Uterine smooth muscle cell (primary cell): ENCODE results near the gene MYO1F. TPM values are rescaled to one million over a fixed set of nuclear protein-coding genes. Genes with fewer than 3 reads are reported as not detected.

Experiments used
- total RNA-seq: library from RNA; depleted of rRNA; stranded (reverse); fragments of >200 nt; gene quantifications from 2 replicates; pipeline ENCODE4 v1.2.3, GENCODE V29; 2014

Gene MYO1F
- 0.12 and 0.22 TPM in 2 replicates for total RNA-seq

DNA sequence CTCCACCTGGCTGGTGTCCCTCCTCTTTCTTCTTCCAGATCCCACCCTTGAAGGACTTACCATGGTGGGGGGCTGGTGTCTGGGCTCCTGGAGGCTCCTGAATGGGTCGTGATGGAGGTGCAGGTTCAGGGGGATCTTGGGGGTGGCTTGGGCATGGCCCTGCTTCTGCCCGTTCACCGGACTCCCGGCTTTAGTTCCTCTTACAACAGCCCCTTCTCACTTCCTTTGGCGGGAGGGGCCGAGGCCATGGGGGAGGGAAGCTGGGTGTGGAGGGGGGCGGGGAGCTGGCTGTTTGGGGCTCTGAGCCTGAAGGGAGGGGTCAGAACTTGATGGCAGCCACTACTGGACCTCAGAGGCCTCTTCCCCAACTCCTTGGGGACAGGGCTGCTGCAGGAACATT is at the start of gene MYO1F:
Gene MYO1F (minus strand): TSS at position 196 of the 400 bp plus-strand sequence. CDS start 133 bp downstream, at position 63.

DNA sequence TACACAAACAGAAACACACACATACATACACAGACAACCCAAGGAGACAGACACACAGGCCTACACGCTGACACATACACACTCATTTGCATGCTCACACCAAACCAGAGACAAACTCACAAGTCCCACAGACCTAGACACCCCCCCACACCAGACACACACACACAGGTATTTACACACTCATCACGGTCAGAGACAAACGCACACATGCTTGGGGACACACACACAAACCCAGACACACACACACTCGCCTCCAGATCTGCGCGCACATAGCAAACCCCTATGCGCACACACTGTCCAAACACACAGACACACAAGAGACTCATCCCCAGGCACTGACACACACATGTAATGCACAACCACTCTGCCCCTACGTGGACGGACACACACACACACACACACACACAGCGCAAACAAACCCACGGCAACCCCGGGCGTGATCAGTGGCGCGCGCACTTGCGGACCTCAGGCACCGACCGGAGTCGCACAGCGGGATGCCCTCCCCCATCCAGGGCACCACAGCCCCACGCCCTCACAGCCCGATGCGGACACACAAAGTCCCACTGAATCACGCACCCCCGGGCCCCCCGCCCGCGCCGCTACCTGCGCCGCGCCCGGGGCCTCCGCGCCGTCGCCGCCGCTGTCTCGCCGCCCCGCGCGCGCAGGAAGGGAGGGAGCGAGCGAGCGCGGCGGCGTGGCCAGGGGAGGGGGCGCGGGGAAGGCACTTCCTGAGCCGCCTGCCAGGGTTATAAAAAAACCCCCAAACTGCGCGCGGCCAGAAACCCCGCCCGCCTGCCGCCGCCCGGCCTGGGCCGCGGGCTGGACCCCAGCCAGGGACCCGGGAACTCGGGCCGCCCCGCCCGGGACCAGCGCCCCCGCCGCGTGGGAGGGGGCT is 33.0 kb upstream of the MYO1F start, which contains the start of gene ADAMTS10:
Gene ADAMTS10 (minus strand): TSS at position 675 of the 895 bp plus-strand sequence. CDS start 5,005 bp downstream, outside the sequence.

DNA sequence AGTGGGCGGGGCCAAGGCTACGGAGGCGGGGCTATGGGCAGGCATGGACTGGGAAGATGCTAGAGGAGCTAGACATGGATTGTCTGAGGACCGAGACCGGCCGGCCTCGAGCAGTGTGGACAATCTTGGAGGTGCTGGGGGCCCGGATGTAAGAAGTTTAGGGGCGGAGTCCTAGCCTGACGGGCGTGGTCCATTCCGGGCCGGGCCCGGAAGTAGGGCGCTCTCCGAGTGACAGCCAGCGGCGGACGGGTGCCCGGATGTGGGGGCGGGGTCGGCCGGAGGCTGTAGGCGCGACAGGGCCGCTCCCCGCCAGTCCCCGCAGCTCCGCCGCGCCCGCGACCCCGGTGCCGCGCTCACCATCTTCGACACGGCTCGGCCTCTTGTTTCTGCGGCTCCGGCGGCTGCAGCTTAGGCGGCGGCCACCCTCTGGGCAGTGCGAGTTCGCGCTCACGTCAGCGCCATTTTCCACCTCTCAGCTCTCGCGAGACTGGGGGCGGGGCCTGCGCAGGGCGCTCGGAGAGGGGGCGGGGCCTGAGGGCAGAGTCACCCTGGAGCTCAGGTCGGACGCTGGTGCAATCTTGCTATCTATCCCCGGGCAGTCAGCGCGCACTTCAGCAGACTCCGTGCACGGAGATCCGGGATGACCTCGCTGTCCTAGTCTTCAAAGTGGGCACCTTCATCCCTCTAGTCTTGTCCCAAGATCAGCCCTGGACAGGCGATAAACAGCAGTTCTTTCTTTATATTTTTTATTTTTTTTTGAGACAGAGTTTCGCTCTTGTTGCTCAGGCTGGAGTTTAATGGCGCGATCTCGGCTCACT is 63.3 kb downstream of the MYO1F start, which contains the start of gene ZNF414:
Gene ZNF414 (minus strand): TSS at position 481 of the 818 bp plus-strand sequence. CDS start 121 bp downstream, at position 360.

Other genes starting within 250 kb of the MYO1F start
- gene KANK3, start 234.2 kb downstream of the MYO1F start, total RNA-seq, result 0.25 and 0.33 TPM in 2 replicates
- 1.9 and 2.4 TPM in 2 replicates for gene ANGPTL4, start 213.3 kb downstream of the MYO1F start, total RNA-seq
- gene RAB11B, start 187.1 kb downstream of the MYO1F start, total RNA-seq, result 31.9 and 35.2 TPM in 2 replicates
- 43.7 and 89.2 TPM in 2 replicates for gene MARCHF2, start 164.1 kb downstream of the MYO1F start, total RNA-seq
- gene HNRNPM, start 132.5 kb downstream of the MYO1F start, total RNA-seq, result 68.5 and 123 TPM in 2 replicates
- gene PRAM1, start 74.8 kb downstream of the MYO1F start, total RNA-seq, result not detected in 2 replicates
- gene ZNF414, start 63.3 kb downstream of the MYO1F start, total RNA-seq, result 4.0 and 5.2 TPM in 2 replicates
- gene ADAMTS10, start 33.3 kb upstream of the MYO1F start, total RNA-seq, result 5.2 and 14.6 TPM in 2 replicates
- not detected in 2 replicates for gene NFILZ, start 53.2 kb upstream of the MYO1F start, total RNA-seq
- not detected in 2 replicates for gene ACTL9, start 121.4 kb upstream of the MYO1F start, total RNA-seq
- gene OR2Z1, start 144.2 kb upstream of the MYO1F start, total RNA-seq, result not detected in 2 replicates